Mesenteric fat pad (tissue), 1 donor: ENCODE results near the gene PDE2A. TPM values are rescaled to one million over a fixed set of nuclear protein-coding genes. Genes with fewer than 3 reads are reported as not detected.

Experiments
- DNase-seq: peaks from one replicate; pipeline ENCODE4 v3.0.0-alpha.2; 2020; ENCODE audit warnings: low spot score
- total RNA-seq: library from RNA; stranded (reverse); fragmentation: NEBNext Ultra II Directional; extraction: Animal tissue kit (Norgen Biotek cat#: 25700); gene quantifications from one replicate; pipeline ENCODE4 v1.2.1, GENCODE V29; 2021
- donor health status: DM: yes; HTN: yes; CAD: no.

The PDE2A gene
- total RNA-seq, 1 donor from 2014 or later: 125 TPM

DNA sequence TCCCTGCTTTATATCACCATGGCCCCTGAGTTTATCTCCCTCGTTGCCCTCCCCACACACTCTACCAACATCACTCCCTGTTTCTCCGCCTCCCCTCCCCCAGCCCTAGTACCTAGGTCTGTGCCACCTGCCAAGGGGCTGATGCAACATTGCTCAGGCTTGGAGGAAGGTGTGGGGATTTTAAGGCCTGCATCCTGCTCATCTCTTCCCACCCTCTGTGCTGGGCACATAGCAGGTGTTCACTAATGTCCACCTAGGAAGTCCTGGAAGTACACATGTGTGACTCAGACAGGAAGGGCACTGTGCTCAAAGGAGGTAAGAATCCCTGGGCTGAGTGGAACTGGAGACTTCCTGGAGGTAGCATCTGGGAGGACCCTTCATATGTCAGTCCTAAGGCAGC is 37.0 kb downstream of the PDE2A start:
- DNase-seq: no peak

GRCh38 chr11:72636376-72636775 is 37.8 kb downstream of the PDE2A start:
- DNase-seq: no peak

GRCh38 chr11:72635933-72636332 is 38.3 kb downstream of the PDE2A start:
- no peak for DNase-seq

- DNase-seq: no peak
Measured at GRCh38 chr11:72635309-72635915, 38.8 kb downstream of the PDE2A start.

GRCh38 chr11:72634472-72635095 is 39.6 kb downstream of the PDE2A start:
- DNase-seq: no peak

DNA sequence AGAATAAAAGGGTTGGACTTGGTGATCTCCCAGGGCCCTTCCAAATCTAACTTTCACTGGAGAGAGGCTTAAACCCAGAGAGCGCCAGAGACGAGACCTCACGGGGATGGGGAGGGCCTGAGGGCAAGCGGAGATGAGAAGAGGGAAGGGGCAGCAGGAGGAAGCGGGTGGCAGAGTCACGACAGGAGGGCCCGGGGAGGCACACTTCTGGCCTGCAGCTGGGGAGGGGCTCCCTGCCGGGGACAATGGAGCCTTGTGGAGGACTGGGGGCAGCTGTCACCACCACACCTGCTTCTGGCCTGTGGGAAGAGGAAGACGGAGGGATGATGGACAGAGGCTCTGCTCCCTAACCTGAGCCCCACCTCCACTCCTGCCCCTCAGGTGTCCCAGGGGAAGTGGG is 40.2 kb downstream of the PDE2A start:
- no peak for DNase-seq

- no peak for DNase-seq
Measured at GRCh38 chr11:72633068-72633467, 41.2 kb downstream of the PDE2A start.

- no peak for DNase-seq
Measured at GRCh38 chr11:72631806-72632731, 42.2 kb downstream of the PDE2A start.

GRCh38 chr11:72630104-72630852 is 43.9 kb downstream of the PDE2A start:
- no peak for DNase-seq

- DNase-seq: no peak
Measured at GRCh38 chr11:72629266-72629665, 45.0 kb downstream of the PDE2A start.

GRCh38 chr11:72627594-72628281 is 46.5 kb downstream of the PDE2A start:
- no peak for DNase-seq

DNA sequence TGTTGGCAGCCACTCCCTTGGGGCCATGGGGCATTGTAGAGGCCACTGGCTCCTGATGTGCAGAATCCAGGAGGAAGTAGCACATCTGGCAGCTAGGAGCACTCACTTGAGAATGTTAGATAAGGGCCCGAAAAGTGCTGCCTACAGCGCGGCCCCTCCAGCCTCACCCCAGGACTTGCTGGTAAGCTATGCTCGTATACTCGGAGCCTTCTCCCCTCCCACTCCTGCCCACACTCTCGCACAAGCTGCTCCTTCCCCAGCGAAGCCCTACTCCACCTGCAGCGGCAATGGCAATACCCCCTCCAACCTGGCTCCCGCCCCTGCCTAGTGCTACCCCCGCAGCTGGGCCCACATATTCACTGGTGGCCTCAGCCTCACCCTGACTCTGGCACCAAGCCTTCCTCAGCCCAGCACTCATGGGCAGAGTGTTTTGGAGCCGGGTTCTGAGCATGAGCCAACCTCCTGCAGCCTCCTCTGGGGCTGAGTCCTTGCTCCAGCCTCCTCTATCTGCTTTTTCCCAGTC is 47.7 kb downstream of the PDE2A start:
- DNase-seq: no peak

GRCh38 chr11:72625691-72626413 is 48.4 kb downstream of the PDE2A start:
- no peak for DNase-seq

GRCh38 chr11:72624496-72625201 is 49.6 kb downstream of the PDE2A start:
- DNase-seq: no peak

- no peak for DNase-seq
Measured at GRCh38 chr11:72623052-72623451, 51.2 kb downstream of the PDE2A start.

- DNase-seq: no peak
Measured at GRCh38 chr11:72621008-72621610, 53.1 kb downstream of the PDE2A start.

DNA sequence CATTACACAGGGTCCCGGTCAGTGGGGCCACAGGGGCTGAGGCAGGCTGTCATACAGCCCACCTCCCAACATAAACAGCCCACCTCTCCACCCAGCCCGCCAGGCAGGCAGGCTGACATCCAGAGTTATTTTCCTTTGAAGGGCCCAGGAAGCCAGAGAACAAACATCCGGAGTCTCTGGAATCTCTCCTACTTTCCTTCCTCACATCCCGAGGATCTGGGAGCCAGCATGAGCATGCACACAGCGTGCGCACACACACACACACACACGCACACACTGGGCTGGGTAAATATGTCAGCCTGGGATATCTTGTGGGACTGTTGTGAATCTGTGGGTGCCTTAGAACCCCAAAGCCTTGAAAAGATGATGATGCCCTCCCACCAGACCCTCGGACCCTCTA is 55.4 kb downstream of the PDE2A start:
- no peak for DNase-seq

DNA sequence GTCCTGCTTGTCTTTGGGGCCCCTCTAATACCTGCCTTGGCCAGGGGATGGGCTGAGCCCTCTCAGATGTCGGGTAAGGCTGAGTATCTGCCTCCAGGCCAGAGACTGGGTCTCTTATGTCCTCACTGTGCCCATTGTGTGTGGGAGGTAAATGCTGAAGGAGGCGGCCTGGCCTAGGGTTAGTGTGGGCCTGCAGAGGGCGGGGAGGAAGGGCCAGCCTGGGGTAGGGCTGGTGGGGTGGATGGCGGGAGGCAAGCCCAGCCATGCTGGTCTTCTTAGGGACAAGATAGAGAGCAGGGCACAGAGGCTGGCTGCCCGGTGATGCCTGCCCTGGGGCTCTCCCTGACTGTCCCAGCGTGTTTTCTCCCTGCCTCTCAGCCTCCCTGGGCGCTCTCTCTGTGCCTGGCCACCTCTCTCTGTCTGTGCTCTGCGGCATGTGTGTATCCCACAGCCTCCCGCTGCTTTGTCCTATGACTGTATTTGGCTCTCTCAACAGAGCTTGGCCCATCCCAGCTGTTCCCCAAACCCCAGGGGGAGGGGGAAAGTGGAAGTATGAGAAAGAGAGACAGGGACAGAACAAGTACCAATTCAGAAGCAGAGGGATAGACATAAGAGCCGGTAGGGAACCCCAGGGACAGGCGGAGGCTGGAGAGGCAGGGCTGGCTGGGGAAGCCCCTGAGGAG is 57.0 kb downstream of the PDE2A start:
- DNase-seq: no peak
